Breast epithelium (tissue), 3 donors: ENCODE results near the gene CLEC4G.

Experiments used
- CTCF ChIP-seq, 3 donors: fragments of 450-650 bp; IDR thresholded peaks; one replicate each; pipeline ENCODE4 v1.5.1; 2016 to 2017; ENCODE audit warnings: antibody characterized with exemption in 3 of 3, mild to moderate bottlenecking in 3 of 3, moderate library complexity in 3 of 3
- POLR2A ChIP-seq: fragments of 450-650 bp; IDR thresholded peaks from one replicate; pipeline ENCODE4 v1.6.1; 2016; ENCODE audit warnings: antibody characterized with exemption, mild to moderate bottlenecking, moderate library complexity

- TF ChIP-seq CTCF (IDR thresholded peaks at IDR 0.05) (no peak), POLR2A (no peak)
Measured at GRCh38 chr19:7781157-7781556, 49.2 kb upstream of the CLEC4G start.
